SU-DHL-6 (cell line): Measurements from ENCODE around the gene ZNF628.

Experiments used
- CTCF ChIP-seq: fragments of 200-600 bp; sonication (generic); IDR thresholded peaks from one replicate; pipeline ENCODE4 v1.5.1; 2017; ENCODE audit warnings: antibody characterized with exemption, mild to moderate bottlenecking, low read length, moderate library complexity; ENCODE audit not compliant: insufficient read depth, poor library complexity, severe bottlenecking
- EZH2phosphoT487 ChIP-seq: fragments of 200-600 bp; sonication (generic), shearing (Covaris generic); conservative IDR thresholded peaks from 2 replicates; pipeline ENCODE4 v1.6.1; 2018; ENCODE audit warnings: mild to moderate bottlenecking, antibody characterized with exemption, low read length, moderate library complexity, mixed read lengths

GRCh38 chr19:55459551-55459949, 16.9 kb upstream of the ZNF628 start:
- TF ChIP-seq CTCF (no peak), EZH2phosphoT487 (no peak)
